CD4-positive, alpha-beta T cell treated with Interleukin-6 for 4 hours (primary cell): ENCODE results near the gene MYO1D.

ENCODE experiments used
- DNase-seq: peaks from one replicate; pipeline ENCODE4 v3.0.0-alpha.2; 2020; ENCODE audit warnings: mixed read lengths

The MYO1D gene

DNA sequence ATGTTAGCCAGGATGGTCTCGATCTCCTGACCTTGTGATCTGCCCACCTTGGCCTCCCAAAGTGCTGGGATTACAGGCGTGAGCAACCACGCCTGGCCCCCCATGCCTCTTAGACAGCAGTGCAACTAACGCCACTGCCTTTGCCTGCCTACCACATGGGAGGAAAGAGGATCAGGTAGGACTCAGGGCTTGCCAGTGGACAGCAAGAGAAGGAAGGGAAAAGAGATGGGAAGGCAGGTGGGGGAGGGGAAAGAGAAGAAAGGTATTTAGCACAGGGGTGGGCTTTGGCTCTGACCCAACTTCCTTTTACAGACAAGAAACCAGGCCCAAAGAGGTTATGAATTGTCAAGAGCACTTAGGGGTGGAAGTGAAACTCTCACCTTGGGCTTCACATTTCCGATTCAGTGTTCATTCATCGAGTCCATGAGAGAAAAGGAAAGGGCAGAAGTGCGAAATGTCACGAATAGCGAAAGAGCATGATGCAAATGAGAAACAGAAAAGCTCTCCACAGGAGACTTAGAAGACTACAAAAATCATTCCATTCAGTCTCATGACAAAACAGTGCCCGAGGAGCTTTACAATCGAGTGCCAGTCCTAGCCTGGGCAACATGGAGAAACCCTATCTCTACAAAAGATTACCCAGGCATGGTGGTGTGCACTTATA lies 353.8 kb downstream of the MYO1D start:
- DNase-seq: peak; percentile 25

DNA sequence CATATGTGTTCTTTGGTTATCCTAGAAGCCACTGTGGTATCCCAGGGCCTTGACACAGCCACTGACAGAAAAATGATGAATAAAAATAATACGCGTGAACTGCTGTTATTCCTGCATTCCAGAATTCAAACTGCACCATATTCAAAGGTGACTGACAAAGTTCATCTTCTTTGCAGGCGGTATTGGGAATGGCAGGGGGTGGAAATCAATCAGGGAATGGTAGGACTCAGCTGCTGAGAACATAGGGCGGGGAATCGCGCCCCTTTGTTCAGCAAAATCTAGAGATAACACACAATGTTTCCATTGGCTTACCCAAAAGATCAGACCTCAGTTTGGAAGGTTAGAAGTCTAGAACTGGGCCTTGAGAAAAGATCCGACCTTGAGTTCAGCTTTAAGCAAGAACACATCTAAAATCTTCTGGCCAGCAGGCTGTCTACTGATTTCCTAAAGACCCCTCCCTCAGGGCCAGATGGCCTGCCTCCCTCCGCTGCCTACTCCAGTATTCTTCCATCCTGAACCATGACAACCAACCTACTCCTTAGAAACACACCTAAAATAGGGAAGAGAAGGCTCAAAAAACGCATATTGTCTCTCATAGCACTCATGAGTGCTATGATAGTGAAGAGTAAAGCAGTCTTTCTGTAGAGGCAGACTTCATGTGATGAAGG lies 356.1 kb downstream of the MYO1D start:
- no peak for DNase-seq

DNA sequence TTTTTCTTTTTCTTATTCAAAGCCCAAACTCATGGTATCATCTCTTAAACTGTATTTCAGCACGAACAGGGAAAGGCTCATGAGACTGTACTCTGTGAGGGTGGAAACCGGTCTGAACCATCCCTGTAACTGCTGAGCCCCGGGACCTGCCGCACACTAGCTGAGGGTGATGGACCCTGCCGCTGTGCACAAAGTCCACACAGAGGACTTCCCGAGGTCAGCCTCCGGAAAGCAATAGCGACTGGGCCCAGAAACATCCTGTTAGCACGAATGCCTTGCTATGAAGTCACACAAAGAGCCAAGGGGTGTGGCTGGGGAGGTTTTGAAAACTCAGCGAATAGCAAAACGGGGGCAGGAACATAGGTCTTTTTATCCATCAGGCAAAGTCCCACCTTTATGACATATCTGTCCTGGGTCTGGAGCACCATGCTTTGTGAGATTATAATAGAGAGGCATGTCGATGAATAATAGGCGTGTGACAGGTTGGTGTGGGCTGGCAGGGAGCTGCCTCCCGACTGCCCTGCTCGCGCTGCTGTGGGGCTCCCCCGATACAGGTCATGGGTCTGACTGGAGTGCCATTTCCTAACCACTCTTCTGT lies 356.7 kb downstream of the MYO1D start:
- DNase-seq: peak; percentile 70

DNA sequence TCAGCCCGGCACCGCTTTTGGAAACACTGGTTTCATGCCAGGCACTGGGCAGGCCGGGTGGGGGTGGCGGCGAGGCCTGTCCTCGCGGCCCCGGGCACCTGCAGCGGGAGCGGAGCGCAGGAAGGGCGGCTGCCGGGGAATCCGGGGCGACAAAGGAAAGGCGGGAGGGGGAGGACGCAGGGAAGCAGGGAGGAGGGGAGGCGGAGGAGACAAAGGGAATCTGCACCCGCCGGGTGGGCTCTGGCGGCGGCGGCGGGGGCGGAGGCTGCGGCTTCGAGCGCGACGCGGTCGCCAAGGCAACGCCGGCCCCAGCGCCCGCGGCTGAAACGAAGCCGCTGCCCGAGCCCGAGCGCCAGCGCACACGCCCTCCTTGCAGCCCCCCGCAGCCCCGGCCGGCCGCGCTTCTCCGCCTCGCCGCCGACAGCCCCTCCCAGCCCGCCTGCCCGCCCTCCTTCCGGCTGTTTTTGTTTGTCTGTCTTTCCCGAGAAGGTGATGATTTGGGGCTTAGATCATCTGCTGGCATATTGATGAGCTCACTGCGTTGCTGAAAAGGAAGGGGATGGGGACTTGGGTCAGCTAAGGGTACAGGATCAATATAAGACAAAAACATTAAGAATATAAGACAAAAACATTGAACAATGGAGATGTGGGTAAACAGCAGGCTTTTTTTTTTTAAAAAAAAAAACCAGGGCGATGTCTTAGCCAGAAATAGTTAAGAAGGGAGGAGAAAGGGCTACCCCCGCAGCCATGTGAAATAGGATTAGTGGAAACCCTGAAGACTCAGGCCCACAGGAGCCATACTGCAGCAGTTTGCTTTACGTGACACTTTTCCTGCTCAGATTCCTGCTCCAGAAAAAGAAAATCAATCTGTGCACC lies 357.5 kb downstream of the MYO1D start:
- DNase-seq: peak; percentile 84

DNA sequence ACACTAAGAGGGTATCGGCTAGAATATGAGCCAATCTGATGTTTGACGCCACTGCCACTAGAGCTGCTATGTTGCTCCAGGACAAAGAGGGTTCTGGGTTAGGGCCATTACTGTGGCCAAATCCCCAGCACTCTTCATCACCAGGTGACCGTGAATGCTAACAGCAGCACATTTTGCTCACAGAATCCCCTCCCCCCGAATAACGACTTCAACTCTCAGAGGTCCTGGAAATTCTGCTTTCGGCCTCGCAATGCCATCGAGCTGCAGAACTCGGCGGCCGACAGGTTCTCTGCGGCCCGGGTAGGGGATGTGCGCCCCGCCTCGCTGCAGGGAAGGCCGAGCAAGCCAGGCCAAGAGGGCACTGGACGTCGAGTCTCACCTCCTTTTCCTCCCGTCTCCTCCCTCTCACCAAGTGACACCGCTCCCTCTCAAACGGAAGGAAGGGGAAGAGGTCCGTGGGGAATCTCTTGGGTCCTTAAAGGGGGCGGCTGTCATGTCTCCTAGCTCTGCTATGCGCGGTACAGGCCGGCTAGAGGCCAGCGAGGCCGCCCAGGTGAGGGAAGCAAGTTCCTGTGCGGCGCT lies 358.2 kb downstream of the MYO1D start:
- DNase-seq: no peak

DNA sequence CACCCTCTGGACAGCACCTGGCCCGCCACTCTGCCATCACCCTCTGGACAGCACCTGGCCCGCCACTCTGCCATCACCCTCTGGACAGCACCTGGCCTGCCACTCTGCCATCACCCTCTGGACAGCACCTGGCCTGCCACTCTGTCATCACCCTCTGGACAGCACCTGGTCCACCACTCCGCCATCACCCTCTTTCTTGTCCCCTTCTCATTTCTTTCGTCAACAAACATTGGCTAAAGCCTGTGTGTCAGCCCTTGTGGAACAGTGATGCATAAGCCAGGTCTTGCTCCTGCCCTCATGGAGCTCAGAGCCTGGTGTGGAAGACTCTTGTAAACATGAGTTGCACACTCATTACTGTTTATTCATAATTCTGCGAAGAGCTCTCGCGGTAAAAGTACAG lies 358.9 kb downstream of the MYO1D start:
- DNase-seq: no peak

DNA sequence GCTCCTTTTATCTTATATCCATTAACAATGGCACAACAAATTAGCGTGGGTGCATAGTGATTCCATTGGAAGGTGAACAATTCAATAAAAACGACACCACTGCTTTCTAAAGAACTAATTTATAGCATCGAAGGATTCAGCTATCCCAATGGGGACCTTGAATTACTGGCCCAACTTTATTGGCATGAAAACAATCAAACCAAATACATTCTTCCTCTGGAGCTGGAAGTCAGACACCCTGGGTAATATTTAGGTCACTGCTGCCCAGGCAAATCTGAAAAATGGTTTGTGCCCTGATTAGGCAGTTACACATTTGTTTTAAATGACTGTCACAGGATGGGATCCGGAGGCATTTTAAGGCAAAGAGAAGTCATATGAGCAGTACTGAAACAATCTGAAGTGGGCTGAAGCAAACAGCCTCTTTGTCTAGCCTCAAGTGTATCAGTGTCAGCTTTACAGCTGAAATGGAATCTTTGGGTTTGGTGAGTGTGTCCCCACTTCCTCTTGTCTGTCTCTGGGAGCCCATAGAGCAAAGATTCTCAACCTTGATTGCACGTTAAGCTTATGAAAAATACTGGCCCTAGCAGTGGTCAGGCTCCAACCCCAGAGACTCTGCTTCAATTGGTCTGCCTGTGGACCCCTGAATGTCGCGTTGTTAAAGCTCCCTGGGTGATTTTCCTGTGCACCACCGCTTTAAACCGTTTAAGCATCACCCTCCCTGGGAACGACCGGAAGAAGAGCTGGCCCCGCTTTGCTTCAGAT lies 359.8 kb downstream of the MYO1D start:
- peak; percentile 28 for DNase-seq

DNA sequence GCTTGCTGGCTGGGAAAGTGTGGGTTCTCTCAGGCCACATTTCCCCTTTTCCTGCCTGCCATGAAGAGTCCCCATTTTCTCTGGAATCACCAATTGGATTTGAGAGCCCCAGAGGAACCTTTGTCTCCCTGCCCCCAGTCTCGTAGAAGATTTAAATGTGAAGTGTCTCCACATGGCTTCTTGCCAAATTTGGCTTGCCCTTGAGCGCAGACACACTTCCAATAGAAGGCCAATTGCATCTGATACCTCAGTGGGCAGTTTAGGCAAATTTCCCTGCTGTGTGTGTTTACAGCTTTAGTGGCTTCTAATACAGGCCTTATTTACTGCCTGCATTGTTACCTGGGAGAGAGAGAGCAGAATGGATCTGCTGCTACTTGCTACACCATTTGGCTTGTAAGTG lies 360.5 kb downstream of the MYO1D start:
- DNase-seq: no peak

DNA sequence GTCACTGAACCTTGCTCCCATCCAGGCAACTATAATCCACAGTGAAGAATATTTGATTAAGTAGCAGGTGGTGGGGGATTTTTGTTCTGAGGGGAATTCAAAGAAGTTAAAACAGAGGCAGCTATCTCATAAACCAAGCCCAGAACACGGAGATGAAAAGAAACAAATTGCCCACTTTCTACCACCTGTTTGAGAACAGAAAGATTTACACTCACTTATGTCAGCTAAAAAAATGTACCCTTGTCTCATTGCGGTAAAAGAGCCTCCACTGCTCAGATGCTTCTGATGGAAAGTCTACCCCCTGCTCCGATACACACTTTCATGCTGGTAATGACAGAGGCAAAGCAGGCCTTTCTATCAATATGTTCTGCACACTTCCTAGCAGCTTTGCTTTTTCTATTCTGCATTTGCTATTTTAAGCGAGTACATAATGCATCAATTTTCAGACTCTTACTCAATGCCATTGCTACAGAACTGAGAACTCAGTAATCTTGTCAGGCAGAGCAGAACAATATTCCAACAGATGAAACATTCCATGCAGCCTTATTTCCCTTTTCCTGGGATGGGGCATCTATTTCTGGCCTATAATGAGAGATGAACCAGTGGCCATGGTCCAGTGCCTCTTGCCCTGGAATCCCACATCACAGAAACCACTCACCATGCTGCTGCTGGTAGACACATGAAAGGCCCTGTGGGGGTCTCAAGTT lies 361.1 kb downstream of the MYO1D start:
- no peak for DNase-seq

DNA sequence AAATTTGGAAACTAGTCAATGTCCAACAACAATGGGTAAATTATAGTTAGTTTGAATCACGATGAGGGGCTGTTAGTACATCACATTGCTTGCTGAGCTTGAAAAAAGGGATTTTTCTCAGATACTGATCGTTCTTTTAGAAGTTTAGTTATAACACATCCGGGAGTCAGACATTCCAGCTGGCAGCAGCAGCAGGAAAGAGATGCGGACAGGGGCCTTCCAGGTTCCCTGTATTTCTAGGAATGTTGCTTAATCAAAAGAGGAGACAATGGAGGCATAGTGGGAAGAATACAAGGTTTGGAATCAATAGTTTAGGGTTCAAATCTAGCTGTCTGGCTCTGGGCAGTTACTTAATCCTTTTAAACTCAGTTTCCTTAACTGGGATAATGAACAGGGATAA lies 362.3 kb downstream of the MYO1D start:
- no peak for DNase-seq

DNA sequence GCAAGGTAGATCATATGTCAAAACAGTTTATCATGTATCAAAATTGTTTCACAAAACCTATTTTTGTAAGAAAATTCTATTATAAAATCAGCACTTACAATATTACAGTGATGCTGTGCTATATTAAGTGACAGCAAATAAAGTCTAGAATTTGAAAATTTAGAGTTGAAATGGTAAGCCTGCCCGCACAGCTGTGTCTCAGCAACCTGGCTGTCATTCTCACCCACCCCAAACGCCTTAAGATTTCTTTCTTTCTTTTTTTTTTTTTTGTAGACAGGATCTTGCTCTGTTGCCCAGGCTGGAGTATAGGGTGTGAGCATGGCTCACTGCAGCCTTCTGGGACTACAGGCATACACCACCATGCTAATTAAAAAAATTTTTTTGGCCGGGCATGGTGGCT lies 363.3 kb downstream of the MYO1D start:
- no peak for DNase-seq

DNA sequence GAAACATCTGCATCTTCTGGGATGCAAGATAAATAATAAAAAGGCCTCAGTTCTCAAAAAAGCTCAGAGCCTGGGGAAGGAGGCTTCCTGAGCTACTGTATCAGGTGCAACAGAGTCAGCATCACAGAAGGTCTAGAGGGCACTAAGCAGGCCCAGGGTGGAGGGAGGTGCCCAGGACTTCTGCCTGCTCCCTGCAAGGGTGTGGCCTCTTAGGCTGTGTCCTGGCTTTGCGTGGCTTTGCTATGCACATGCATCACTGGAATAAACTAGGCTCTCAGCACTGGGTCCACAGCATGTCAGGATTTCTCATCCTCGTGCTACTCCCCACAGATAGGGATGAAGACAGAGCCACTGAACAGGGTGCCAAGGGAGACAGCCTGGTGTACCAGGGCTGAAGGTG lies 364.6 kb downstream of the MYO1D start:
- no peak for DNase-seq

DNA sequence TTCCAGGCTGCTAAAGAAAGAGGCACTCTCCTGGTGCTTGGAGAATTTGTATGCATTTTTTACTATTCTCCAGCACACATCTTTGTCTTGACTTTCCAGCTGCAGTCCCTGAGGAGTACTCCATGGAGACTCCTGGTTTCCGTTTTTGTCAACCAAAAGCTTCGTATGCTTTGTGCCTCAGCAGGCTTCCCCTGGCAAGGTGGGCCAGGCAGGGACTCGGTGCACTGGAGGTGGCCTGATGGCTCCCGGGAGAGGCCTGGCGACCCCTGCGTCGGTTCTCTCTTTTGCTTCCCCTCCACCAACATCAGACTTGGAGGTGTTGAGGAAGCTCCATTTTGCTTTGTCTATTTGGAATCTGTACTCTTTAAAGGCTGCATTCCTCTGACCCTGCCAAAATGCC lies 366.5 kb downstream of the MYO1D start:
- no peak for DNase-seq

DNA sequence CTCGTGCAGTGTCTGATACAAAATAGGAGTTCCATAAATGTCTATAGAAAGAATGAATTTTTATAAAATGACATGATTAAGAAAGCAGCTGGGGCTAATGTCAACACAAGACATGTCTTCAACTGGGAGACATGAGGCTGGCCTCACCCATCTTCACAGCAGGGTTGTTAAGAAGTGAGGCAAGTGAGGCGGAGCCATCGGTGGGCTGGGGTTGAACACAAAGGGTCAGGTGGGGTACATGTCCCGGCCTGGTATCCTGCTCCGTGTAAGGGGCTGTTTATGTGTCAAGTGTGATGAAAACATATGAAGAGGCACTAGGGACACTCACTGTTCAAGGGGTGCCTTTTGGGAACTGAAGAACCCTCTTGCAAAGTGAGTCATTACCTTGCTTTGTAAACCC lies 368.0 kb downstream of the MYO1D start:
- no peak for DNase-seq

DNA sequence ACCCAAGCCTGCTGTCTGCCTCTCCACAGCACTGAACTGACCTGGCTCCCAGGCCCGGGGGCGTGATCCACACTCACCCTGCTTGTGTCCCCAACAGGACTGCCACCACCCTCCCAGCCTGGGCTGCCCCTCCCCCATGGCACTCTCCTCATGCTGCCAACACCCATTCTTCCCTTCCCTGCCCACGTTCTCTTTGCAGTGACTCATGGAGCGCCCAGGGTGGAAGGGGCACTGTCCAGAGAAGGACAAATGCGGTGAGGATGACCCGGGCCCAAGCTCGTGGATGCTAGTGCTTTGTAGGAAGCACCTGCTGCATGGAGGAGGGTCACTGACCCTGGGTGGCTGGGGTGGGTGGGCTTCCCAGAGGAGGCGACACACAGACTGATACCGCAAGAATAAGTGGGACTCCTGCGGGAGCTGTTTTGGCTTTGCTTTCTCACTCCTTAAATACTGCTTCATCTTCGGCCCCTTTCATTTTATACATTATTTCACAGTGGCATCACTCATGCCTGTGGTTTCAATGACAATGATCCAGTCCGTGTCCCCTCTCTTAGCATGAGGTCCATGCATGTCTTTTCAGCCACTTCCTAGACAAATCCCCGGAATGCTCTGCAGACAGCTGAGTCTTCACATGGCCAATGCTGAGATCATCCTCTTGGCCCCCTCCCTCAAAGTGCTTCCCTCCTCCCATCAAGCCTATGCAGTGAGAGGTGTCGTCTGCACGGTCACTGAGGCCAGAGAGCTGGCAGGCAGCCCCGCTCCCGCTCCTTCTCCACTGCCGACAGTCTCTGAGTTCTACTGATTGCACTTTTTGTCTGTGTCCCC lies 372.5 kb downstream of the MYO1D start:
- peak; percentile 54 for DNase-seq

DNA sequence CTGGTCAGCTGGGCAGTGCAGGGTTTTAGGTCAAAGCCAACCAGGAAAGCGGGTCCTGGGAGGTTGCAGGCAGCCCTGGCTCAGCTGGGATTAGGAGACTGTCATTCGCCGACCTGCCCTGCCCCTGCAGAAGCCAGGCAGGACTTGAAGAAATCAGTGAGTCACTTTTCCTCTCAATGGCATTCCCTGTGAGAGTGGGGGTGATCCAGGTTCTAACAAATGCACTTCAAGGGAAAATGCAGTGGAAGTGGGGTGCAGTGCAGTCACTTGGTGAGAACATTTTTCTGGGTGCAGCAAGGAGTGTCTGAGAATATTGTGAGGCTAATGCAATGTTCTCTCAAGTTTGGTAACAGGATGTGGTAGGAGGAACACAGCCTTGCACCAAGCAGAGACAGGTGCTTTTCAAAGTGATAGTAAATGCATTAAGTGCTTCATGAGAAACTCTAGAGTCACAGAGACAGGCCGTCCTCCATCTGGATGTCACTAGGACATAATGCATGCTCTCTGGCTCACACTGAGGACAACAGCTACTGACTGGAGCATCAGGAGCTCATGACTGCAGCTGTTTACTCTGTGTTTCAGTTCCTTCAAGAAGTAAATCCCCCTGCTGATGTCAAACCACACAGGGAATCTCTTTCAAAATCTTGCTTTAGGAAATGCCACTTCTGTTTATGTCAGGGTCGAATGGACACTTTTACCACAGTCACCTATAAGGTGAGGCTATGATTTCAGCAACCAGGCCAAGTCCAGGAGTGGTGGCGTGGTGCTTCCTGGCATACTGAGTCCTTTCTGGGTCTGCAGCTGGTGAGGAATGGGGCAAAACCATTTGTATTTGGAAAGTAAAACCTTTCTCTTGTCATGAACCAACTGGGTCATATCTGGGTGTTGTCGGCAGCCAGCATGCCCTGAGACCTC lies 373.4 kb downstream of the MYO1D start:
- DNase-seq: peak; percentile 66

DNA sequence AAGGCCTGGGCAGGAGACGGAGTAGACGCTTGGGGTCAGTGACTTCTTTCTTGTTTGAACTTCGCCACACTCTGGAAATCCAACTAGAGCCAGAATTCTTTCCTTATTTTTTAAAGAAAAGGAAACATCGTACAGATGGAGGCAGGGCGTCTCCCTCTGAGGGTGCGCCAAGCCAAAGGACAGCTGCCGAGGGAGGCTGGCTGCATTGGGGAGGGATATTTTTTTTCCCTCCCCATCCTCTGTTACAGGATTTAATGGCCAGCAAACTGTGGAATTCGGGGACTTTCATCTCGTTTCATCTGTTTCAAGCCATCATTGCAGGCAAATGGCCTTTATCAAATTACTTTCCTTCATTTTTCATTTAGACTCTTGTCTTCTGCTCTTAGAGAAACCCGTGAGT lies 374.2 kb downstream of the MYO1D start:
- DNase-seq: no peak

DNA sequence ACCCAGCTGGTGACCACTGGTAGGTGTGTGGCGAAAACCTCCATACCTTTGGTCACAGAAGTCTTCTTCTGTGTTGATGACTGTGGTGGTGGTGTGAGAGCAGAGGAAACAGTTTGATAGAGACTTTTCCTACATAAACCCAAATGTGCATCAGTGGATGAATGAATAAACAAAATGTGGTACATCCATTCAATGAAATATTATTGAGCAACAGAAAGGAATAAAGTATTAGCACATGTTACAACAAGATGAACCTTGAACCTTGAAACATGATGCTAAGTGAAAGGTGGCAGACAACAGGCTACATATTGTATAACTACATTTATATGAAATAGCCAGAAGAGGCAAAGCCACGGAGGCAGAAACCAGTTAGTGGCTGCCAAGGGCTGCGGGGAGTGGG lies 374.9 kb downstream of the MYO1D start:
- no peak for DNase-seq

DNA sequence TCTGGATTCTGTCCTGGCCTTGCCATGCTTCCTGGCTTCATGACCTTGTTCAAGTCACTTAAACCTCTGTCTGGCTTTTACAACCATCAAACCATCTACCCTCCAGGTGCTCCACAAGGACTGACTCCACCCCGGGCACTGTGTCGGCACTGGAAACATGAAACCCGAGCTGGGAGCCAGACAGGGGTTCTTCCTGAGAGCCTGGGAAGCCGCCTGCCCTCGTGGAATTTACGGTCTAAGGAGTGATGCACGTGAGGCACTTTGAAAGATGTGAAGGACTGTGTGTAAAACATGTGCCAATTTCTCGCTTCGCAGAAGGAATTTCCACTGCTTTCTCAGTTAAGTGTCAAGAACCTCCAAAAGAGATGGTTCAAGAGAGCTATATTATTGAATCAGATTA lies 378.5 kb downstream of the MYO1D start:
- DNase-seq: no peak
